Renal cortical epithelial cell (primary cell): ENCODE measurements around the gene UQCR10. TPM values are rescaled to one million over a fixed set of nuclear protein-coding genes. Genes with fewer than 3 reads are reported as not detected.

ENCODE experiments used
- DNase-seq: peaks from one replicate; pipeline ENCODE4 v3.0.0-alpha.2; 2011; ENCODE audit warnings: low read depth
- total RNA-seq: library from RNA; depleted of rRNA; stranded (reverse); fragments of >200 nt; gene quantifications from 2 replicates; pipeline ENCODE4 v1.2.3, GENCODE V29; 2014

The UQCR10 gene
- total RNA-seq, 1 donor from 2014 or later, result 125 TPM

- no peak for DNase-seq
Observed at GRCh38 chr22:29798318-29798717, 31.1 kb downstream of the UQCR10 start.

- DNase-seq, result no peak
Observed at GRCh38 chr22:29798801-29799200, 31.6 kb downstream of the UQCR10 start.

GRCh38 chr22:29799217-29799680, 32.1 kb downstream of the UQCR10 start:
- DNase-seq, result peak; percentile 85

GRCh38 chr22:29801153-29801552, 34.0 kb downstream of the UQCR10 start:
- no peak for DNase-seq

GRCh38 chr22:29801796-29802195, 34.6 kb downstream of the UQCR10 start:
- no peak for DNase-seq

- no peak for DNase-seq
Observed at GRCh38 chr22:29803190-29803589, 36.0 kb downstream of the UQCR10 start.

- no peak for DNase-seq
Observed at GRCh38 chr22:29804985-29805384, 37.8 kb downstream of the UQCR10 start.

GRCh38 chr22:29806196-29806595, 39.0 kb downstream of the UQCR10 start:
- DNase-seq, result no peak

- DNase-seq, result no peak
Observed at GRCh38 chr22:29810216-29810615, 43.0 kb downstream of the UQCR10 start.

GRCh38 chr22:29811377-29811776, 44.2 kb downstream of the UQCR10 start:
- no peak for DNase-seq

GRCh38 chr22:29813126-29813525, 46.0 kb downstream of the UQCR10 start:
- DNase-seq, result no peak

- peak; percentile 34 for DNase-seq
Observed at GRCh38 chr22:29813563-29813962, 46.4 kb downstream of the UQCR10 start.

- DNase-seq, result no peak
Observed at GRCh38 chr22:29814003-29814402, 46.8 kb downstream of the UQCR10 start.

- no peak for DNase-seq
Observed at GRCh38 chr22:29815580-29815979, 48.4 kb downstream of the UQCR10 start.

GRCh38 chr22:29816128-29816527, 49.0 kb downstream of the UQCR10 start:
- DNase-seq, result no peak

- DNase-seq, result no peak
Observed at GRCh38 chr22:29816539-29816938, 49.4 kb downstream of the UQCR10 start.

- no peak for DNase-seq
Observed at GRCh38 chr22:29816980-29817379, 49.8 kb downstream of the UQCR10 start.

- DNase-seq, result no peak
Observed at GRCh38 chr22:29817724-29818123, 50.6 kb downstream of the UQCR10 start.

GRCh38 chr22:29819501-29819900, 52.3 kb downstream of the UQCR10 start:
- no peak for DNase-seq

Other genes starting within 250 kb of the UQCR10 start
- gene THOC5, start 213.6 kb upstream of the UQCR10 start, total RNA-seq, result 47.8 and 76.3 TPM in 2 replicates
- 77.6 and 109 TPM in 2 replicates for gene NIPSNAP1, start 186.3 kb upstream of the UQCR10 start, total RNA-seq
- gene NF2, start 163.7 kb upstream of the UQCR10 start, total RNA-seq, result 213 and 372 TPM in 2 replicates
- 0.10 TPM in 1 of 2 replicates, not detected in the other for gene CABP7, start 47.4 kb upstream of the UQCR10 start, total RNA-seq
- gene ZMAT5, start 362 bp upstream of the UQCR10 start, total RNA-seq, result 14.5 and 20.7 TPM in 2 replicates
- gene ASCC2, start 70.9 kb downstream of the UQCR10 start, total RNA-seq, result 14.4 and 29.8 TPM in 2 replicates
- gene MTMR3, start 115.8 kb downstream of the UQCR10 start, total RNA-seq, result 33.3 and 77.7 TPM in 2 replicates